ENCODE measurements around the gene FKBP5.

Gene FKBP5

GRCh38 chr6:35647400-35647799 is 41.3 kb downstream of the FKBP5 start:
- Mint-ChIP-seq H3K4me3 (no peak overlapping the region), H3K9me3 (no peaks in the 10 kb centered on the region), H3K4me1 (ENCODE audit: low read depth) (peaks cover 18% of the 10 kb centered on the region), H3K27me3 (no peaks in the 10 kb centered on the region), H3K36me3 (ENCODE audit: low read depth) (peaks cover 20% of the 10 kb centered on the region), H3K27ac (no peak overlapping the region)
- intact Hi-C loops (cut with micrococcal nuclease) = no loop called here

GRCh38 chr6:35643162-35643535 is 45.6 kb downstream of the FKBP5 start:
- intact Hi-C loops (cut with micrococcal nuclease) = no loop called here
- Mint-ChIP-seq H3K4me3 (no peak overlapping the region), H3K27me3 (no peaks in the 10 kb centered on the region), H3K36me3 (ENCODE audit: low read depth) (peaks cover 47% of the 10 kb centered on the region), H3K9me3 (no peaks in the 10 kb centered on the region), H3K27ac (no peak overlapping the region), H3K4me1 (ENCODE audit: low read depth) (peaks cover 18% of the 10 kb centered on the region)

- Mint-ChIP-seq H3K9me3 (no peaks in the 10 kb centered on the region), H3K36me3 (ENCODE audit: low read depth) (peaks cover 53% of the 10 kb centered on the region), H3K4me1 (ENCODE audit: low read depth) (peaks cover 18% of the 10 kb centered on the region), H3K27ac (no peak overlapping the region), H3K27me3 (no peaks in the 10 kb centered on the region), H3K4me3 (no peak overlapping the region)
- intact Hi-C loops (cut with micrococcal nuclease) = no loop called here
These were observed 46.1 kb downstream of the FKBP5 start for GRCh38 chr6:35642471-35643161.

- Mint-ChIP-seq H3K27ac (no peak overlapping the region), H3K4me1 (ENCODE audit: low read depth) (peaks cover 9% of the 10 kb centered on the region), H3K4me3 (no peak overlapping the region), H3K9me3 (no peaks in the 10 kb centered on the region), H3K36me3 (ENCODE audit: low read depth) (peaks cover 66% of the 10 kb centered on the region), H3K27me3 (no peaks in the 10 kb centered on the region)
- intact Hi-C loops (cut with micrococcal nuclease) = no loop called here
These were observed 48.6 kb downstream of the FKBP5 start for GRCh38 chr6:35640017-35640664.

GRCh38 chr6:35638679-35639078 is 50.0 kb downstream of the FKBP5 start:
- peaks cover 11% of the 10 kb centered on the region for H3K4me1 Mint-ChIP-seq (ENCODE audit: low read depth)
- no peaks in the 10 kb centered on the region for H3K9me3 Mint-ChIP-seq
- intact Hi-C loops (cut with micrococcal nuclease) = no loop called here
- H3K4me3 Mint-ChIP-seq = no peak overlapping the region
- peaks cover 72% of the 10 kb centered on the region for H3K36me3 Mint-ChIP-seq (ENCODE audit: low read depth)
- no peaks in the 10 kb centered on the region for H3K27me3 Mint-ChIP-seq
- no peak overlapping the region for H3K27ac Mint-ChIP-seq

- H3K4me3 Mint-ChIP-seq = no peak overlapping the region
These were observed 50.8 kb downstream of the FKBP5 start for GRCh38 chr6:35637911-35638310.

GRCh38 chr6:35635601-35636597 is 52.8 kb downstream of the FKBP5 start:
- Mint-ChIP-seq H3K4me3 (no peak overlapping the region), H3K4me1 (ENCODE audit: low read depth) (peaks cover 6% of the 10 kb centered on the region), H3K27ac (no peak overlapping the region), H3K36me3 (ENCODE audit: low read depth) (peaks cover 78% of the 10 kb centered on the region), H3K27me3 (no peaks in the 10 kb centered on the region), H3K9me3 (no peaks in the 10 kb centered on the region)
- intact Hi-C loops (cut with micrococcal nuclease) = no loop called here

More at GRCh38 chr6:35637911-35638310, 50.8 kb downstream of the FKBP5 start:
- Mint-ChIP-seq H3K4me1 (ENCODE audit: low read depth) (peaks cover 6% of the 10 kb centered on the region), H3K27me3 (no peaks in the 10 kb centered on the region), H3K27ac (no peak overlapping the region), H3K36me3 (ENCODE audit: low read depth) (peaks cover 71% of the 10 kb centered on the region), H3K9me3 (no peaks in the 10 kb centered on the region)
- intact Hi-C loops (cut with micrococcal nuclease) = no loop called here

- H3K4me1 Mint-ChIP-seq (ENCODE audit: low read depth) = peaks cover 11% of the 10 kb centered on the region
- peaks cover 82% of the 10 kb centered on the region for H3K36me3 Mint-ChIP-seq (ENCODE audit: low read depth)
- H3K27me3 Mint-ChIP-seq = no peaks in the 10 kb centered on the region
- no peak overlapping the region for H3K4me3 Mint-ChIP-seq
- H3K27ac Mint-ChIP-seq = peak overlapping the region; percentile 37
- no peaks in the 10 kb centered on the region for H3K9me3 Mint-ChIP-seq
- intact Hi-C loops (cut with micrococcal nuclease) = no loop called here
These were observed 54.4 kb downstream of the FKBP5 start for GRCh38 chr6:35634316-35634715.

- peaks cover 86% of the 10 kb centered on the region for H3K36me3 Mint-ChIP-seq (ENCODE audit: low read depth)
- intact Hi-C loops (cut with micrococcal nuclease) = no loop called here
- H3K4me1 Mint-ChIP-seq (ENCODE audit: low read depth) = peaks cover 11% of the 10 kb centered on the region
- H3K27me3 Mint-ChIP-seq = no peaks in the 10 kb centered on the region
- H3K27ac Mint-ChIP-seq = peak overlapping the region; percentile 37
- no peaks in the 10 kb centered on the region for H3K9me3 Mint-ChIP-seq
- H3K4me3 Mint-ChIP-seq = no peak overlapping the region
These were observed 55.1 kb downstream of the FKBP5 start for GRCh38 chr6:35633579-35634089.

GRCh38 chr6:35629876-35630378 is 58.8 kb downstream of the FKBP5 start:
- intact Hi-C loops (cut with micrococcal nuclease) = loop anchor here (10.0 kb wide), 1 partner anchor 55 kb away; the partner anchor contains the start of gene FKBP5
- Mint-ChIP-seq H3K27ac (no peak overlapping the region), H3K4me3 (no peak overlapping the region), H3K27me3 (no peaks in the 10 kb centered on the region), H3K36me3 (ENCODE audit: low read depth) (peaks cover 68% of the 10 kb centered on the region), H3K9me3 (no peaks in the 10 kb centered on the region), H3K4me1 (ENCODE audit: low read depth) (peaks cover 22% of the 10 kb centered on the region)

- H3K9me3 Mint-ChIP-seq = no peaks in the 10 kb centered on the region
- H3K4me1 Mint-ChIP-seq (ENCODE audit: low read depth) = peaks cover 28% of the 10 kb centered on the region
- H3K36me3 Mint-ChIP-seq (ENCODE audit: low read depth) = peaks cover 66% of the 10 kb centered on the region
- no peak overlapping the region for H3K4me3 Mint-ChIP-seq
- peak overlapping the region; percentile 50 for H3K27ac Mint-ChIP-seq
- no peaks in the 10 kb centered on the region for H3K27me3 Mint-ChIP-seq
- intact Hi-C loops (cut with micrococcal nuclease) = loop anchor here (10.0 kb wide), 1 partner anchor 58 kb away; the partner anchor contains the start of gene FKBP5
These were observed 62.3 kb downstream of the FKBP5 start for GRCh38 chr6:35626401-35626800.

- no peak overlapping the region for H3K27ac Mint-ChIP-seq
- H3K9me3 Mint-ChIP-seq = no peaks in the 10 kb centered on the region
- intact Hi-C loops (cut with micrococcal nuclease) = loop anchor here (10.0 kb wide), 1 partner anchor 60 kb away; the partner anchor contains the start of gene FKBP5
- peaks cover 23% of the 10 kb centered on the region for H3K4me1 Mint-ChIP-seq (ENCODE audit: low read depth)
- no peaks in the 10 kb centered on the region for H3K27me3 Mint-ChIP-seq
- peaks cover 65% of the 10 kb centered on the region for H3K36me3 Mint-ChIP-seq (ENCODE audit: low read depth)
- no peak overlapping the region for H3K4me3 Mint-ChIP-seq
These were observed 64.2 kb downstream of the FKBP5 start for GRCh38 chr6:35624341-35625070.

GRCh38 chr6:35622283-35622682 is 66.4 kb downstream of the FKBP5 start:
- intact Hi-C loops (cut with micrococcal nuclease) = loop anchor here (10.0 kb wide), 1 partner anchor 63 kb away; the partner anchor contains the start of gene FKBP5
- Mint-ChIP-seq H3K36me3 (ENCODE audit: low read depth) (peaks cover 77% of the 10 kb centered on the region), H3K27me3 (no peaks in the 10 kb centered on the region), H3K4me3 (no peak overlapping the region), H3K4me1 (ENCODE audit: low read depth) (peaks cover 27% of the 10 kb centered on the region), H3K27ac (no peak overlapping the region), H3K9me3 (no peaks in the 10 kb centered on the region)
